ENCODE measurements around the gene TRIM41. TPM values are rescaled to one million over a fixed set of nuclear protein-coding genes. Genes with fewer than 3 reads are reported as not detected.
"Not testable (repeated sequence)": the region's sequence is repeated elsewhere in the genome, so short reads cannot be mapped to it uniquely, and the experiment has no call there.

The TRIM41 gene
- total RNA-seq, 1 donor from 2014 or later = 28.8 TPM

DNA sequence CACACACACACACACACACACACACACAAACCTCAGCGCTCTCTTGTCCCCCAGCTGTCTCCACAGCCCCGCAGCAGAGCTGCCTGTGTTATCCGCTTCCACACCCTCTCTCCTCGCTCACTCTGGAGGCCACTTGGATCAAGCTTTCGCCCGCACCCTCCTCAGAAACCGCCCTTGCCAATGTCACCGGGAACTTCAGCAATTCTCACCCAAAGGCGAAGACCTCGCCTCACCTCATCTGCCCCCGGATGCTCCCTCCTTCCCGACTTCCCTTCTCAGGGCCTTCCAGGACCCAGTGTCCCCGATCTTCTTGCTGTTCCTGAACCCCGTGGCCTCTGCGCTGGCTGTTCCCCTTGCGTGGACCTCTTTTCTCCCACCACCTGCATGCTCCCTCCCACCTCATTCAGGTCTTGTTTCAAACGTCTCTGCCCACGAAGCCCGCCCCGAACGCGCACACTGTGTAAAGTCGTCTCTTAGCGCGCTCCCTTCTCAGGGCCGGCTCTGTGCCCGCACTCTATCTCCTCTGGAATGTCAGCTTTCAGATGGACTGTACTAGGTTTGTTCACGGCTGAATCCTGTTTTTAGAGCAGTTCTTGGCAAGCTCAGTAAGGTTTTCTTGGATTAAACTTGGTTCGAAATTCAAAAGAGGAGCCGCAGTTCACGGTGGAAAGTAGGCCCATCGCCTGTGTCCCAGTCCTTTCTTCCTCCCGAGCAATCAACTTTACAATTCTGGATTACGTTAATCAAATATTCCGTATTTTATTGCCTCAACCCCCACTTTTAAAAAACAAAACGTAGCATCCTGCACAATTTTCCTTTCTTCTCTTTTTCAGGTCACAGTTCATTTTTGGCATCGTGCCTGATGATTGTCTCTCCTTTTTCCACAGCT, 17.1 kb upstream of the TRIM41 start:
- Mint-ChIP-seq H3K27me3 (ENCODE audit: unreplicated experiment) (peaks cover 34% of the 10 kb centered on the region), H3K4me3 (ENCODE audit: unreplicated experiment) (peak overlapping the region; percentile 96), H3K27ac (ENCODE audit: unreplicated experiment) (peak overlapping the region; percentile 87), H3K9me3 (ENCODE audit: unreplicated experiment) (peaks cover 31% of the 10 kb centered on the region), H3K4me1 (ENCODE audit: low read depth, unreplicated experiment) (peaks cover 11% of the 10 kb centered on the region), H3K36me3 (ENCODE audit: unreplicated experiment) (peaks cover 15% of the 10 kb centered on the region)
- no peak for DNase-seq
- TF ChIP-seq, protein P1, sequence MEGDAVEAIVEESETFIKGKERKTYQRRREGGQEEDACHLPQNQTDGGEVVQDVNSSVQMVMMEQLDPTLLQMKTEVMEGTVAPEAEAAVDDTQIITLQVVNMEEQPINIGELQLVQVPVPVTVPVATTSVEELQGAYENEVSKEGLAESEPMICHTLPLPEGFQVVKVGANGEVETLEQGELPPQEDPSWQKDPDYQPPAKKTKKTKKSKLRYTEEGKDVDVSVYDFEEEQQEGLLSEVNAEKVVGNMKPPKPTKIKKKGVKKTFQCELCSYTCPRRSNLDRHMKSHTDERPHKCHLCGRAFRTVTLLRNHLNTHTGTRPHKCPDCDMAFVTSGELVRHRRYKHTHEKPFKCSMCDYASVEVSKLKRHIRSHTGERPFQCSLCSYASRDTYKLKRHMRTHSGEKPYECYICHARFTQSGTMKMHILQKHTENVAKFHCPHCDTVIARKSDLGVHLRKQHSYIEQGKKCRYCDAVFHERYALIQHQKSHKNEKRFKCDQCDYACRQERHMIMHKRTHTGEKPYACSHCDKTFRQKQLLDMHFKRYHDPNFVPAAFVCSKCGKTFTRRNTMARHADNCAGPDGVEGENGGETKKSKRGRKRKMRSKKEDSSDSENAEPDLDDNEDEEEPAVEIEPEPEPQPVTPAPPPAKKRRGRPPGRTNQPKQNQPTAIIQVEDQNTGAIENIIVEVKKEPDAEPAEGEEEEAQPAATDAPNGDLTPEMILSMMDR (IDR thresholded peaks at IDR 0.05; ENCODE audit: partially characterized antibody, unreplicated experiment) = no peak

GRCh38 chr5:181207214-181207959, 15.7 kb upstream of the TRIM41 start:
- H3K36me3 Mint-ChIP-seq (ENCODE audit: unreplicated experiment) = peaks cover 15% of the 10 kb centered on the region
- peaks cover 32% of the 10 kb centered on the region for H3K27me3 Mint-ChIP-seq (ENCODE audit: unreplicated experiment)
- H3K27ac Mint-ChIP-seq (ENCODE audit: unreplicated experiment) = peak overlapping the region; percentile 87
- peaks cover 29% of the 10 kb centered on the region for H3K9me3 Mint-ChIP-seq (ENCODE audit: unreplicated experiment)
- H3K4me1 Mint-ChIP-seq (ENCODE audit: low read depth, unreplicated experiment) = peaks cover 11% of the 10 kb centered on the region
- peak; percentile 74 for DNase-seq
- peak overlapping the region; percentile 96 for H3K4me3 Mint-ChIP-seq (ENCODE audit: unreplicated experiment)
- TF ChIP-seq, protein P1 (IDR thresholded peaks at IDR 0.05; ENCODE audit: partially characterized antibody, unreplicated experiment) = no peak

DNA sequence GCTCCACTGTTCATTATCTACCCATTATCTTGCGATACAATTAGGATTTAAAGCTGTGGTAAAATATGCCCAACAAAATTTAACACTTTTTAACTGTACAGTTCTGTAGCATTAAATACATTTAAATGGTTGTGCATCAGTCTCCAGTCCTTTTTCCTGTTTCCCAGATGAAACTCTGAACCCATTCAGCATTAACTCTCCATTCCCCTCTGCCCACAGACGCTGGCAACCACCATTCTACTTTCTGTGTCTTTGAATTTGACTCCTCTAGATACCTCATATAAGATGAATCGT, 15.2 kb upstream of the TRIM41 start:
- TF ChIP-seq, protein P1 (IDR thresholded peaks at IDR 0.05; ENCODE audit: partially characterized antibody, unreplicated experiment) = no peak
- Mint-ChIP-seq H3K4me1 (ENCODE audit: low read depth, unreplicated experiment) (peaks cover 11% of the 10 kb centered on the region), H3K36me3 (ENCODE audit: unreplicated experiment) (peaks cover 15% of the 10 kb centered on the region), H3K27me3 (ENCODE audit: unreplicated experiment) (peaks cover 32% of the 10 kb centered on the region), H3K27ac (ENCODE audit: unreplicated experiment) (peak overlapping the region; percentile 36), H3K9me3 (ENCODE audit: unreplicated experiment) (peaks cover 29% of the 10 kb centered on the region), H3K4me3 (ENCODE audit: unreplicated experiment) (peak overlapping the region; percentile 96)
- no peak for DNase-seq

GRCh38 chr5:181209006-181209405, 14.1 kb upstream of the TRIM41 start:
- Mint-ChIP-seq H3K4me1 (ENCODE audit: low read depth, unreplicated experiment) (peaks cover 13% of the 10 kb centered on the region), H3K27me3 (ENCODE audit: unreplicated experiment) (peaks cover 30% of the 10 kb centered on the region), H3K36me3 (ENCODE audit: unreplicated experiment) (peaks cover 15% of the 10 kb centered on the region), H3K9me3 (ENCODE audit: unreplicated experiment) (peaks cover 29% of the 10 kb centered on the region)
- H3K27ac Mint-ChIP-seq (ENCODE audit: unreplicated experiment); H3K4me3 Mint-ChIP-seq (ENCODE audit: unreplicated experiment); DNase-seq: not testable (repeated sequence)

- Mint-ChIP-seq H3K36me3 (ENCODE audit: unreplicated experiment) (peaks cover 15% of the 10 kb centered on the region), H3K4me1 (ENCODE audit: low read depth, unreplicated experiment) (peaks cover 13% of the 10 kb centered on the region), H3K9me3 (ENCODE audit: unreplicated experiment) (peaks cover 29% of the 10 kb centered on the region), H3K27me3 (ENCODE audit: unreplicated experiment) (peaks cover 32% of the 10 kb centered on the region)
- H3K27ac Mint-ChIP-seq (ENCODE audit: unreplicated experiment); H3K4me3 Mint-ChIP-seq (ENCODE audit: unreplicated experiment); DNase-seq: not testable (repeated sequence)
These were observed 12.9 kb upstream of the TRIM41 start for GRCh38 chr5:181210148-181210547.

GRCh38 chr5:181210698-181211097, 12.4 kb upstream of the TRIM41 start:
- peaks cover 29% of the 10 kb centered on the region for H3K27me3 Mint-ChIP-seq (ENCODE audit: unreplicated experiment)
- peaks cover 13% of the 10 kb centered on the region for H3K36me3 Mint-ChIP-seq (ENCODE audit: unreplicated experiment)
- not testable (repeated sequence) for H3K27ac Mint-ChIP-seq (ENCODE audit: unreplicated experiment); H3K4me3 Mint-ChIP-seq (ENCODE audit: unreplicated experiment); DNase-seq
- peaks cover 13% of the 10 kb centered on the region for H3K4me1 Mint-ChIP-seq (ENCODE audit: low read depth, unreplicated experiment)
- peaks cover 26% of the 10 kb centered on the region for H3K9me3 Mint-ChIP-seq (ENCODE audit: unreplicated experiment)
